SU-DHL-6 (cell line): ENCODE measurements around the gene CAMK1D.

Source experiments
- H2AFZ ChIP-seq: fragments of 200-600 bp; sonication (generic); 2 replicates; pipeline ENCODE4 v1.6.1; 2014; ENCODE audit warnings: low read depth, mild to moderate bottlenecking, moderate library complexity, mixed read lengths, antibody characterized with exemption, low read length; ENCODE audit not compliant: severe bottlenecking
- H3F3A ChIP-seq: fragments of 200-600 bp; shearing (Covaris generic); 2 replicates; pipeline ENCODE4 v1.6.0; 2016; ENCODE audit warnings: antibody characterized with exemption, mild to moderate bottlenecking; ENCODE audit not compliant: insufficient read depth
- H3K27ac ChIP-seq: fragments of 200-600 bp; sonication (generic); 2 replicates; pipeline ENCODE4 v1.5.1; 2016; ENCODE audit warnings: low read depth, mild to moderate bottlenecking, low read length, moderate library complexity, mixed read lengths
- H3K27me3 ChIP-seq: fragments of 200-600 bp; sonication (generic), shearing (Covaris generic); 2 replicates; pipeline ENCODE4 v1.6.0; 2014; ENCODE audit warnings: mild to moderate bottlenecking, low read length
- H3K36me3 ChIP-seq: fragments of 200-600 bp; sonication (generic); 2 replicates; pipeline ENCODE4 v1.6.1; 2014; ENCODE audit warnings: mild to moderate bottlenecking, low read length, mixed read lengths
- H3K4me2 ChIP-seq: fragments of 300-600, 200-600 bp; shearing (Covaris generic), sonication (generic); 2 replicates; pipeline ENCODE4 v1.6.0; 2014; ENCODE audit warnings: low read length, low read depth, mild to moderate bottlenecking; ENCODE audit not compliant: poor library complexity, severe bottlenecking
- H3K4me3 ChIP-seq: fragments of 200-600 bp; sonication (generic); 2 replicates; pipeline ENCODE4 v1.5.1; 2014; ENCODE audit warnings: antibody characterized with exemption, low read length, mild to moderate bottlenecking, mixed read lengths; ENCODE audit not compliant: insufficient read depth, poor library complexity, severe bottlenecking
- H3K79me2 ChIP-seq: fragments of 200-600 bp; sonication (generic); 2 replicates; pipeline ENCODE4 v1.6.1; 2014; ENCODE audit warnings: mild to moderate bottlenecking, low read length, moderate library complexity; ENCODE audit not compliant: insufficient read depth
- H3K9ac ChIP-seq: fragments of 200-600 bp; sonication (generic); 2 replicates; pipeline ENCODE4 v1.7.0; 2014; ENCODE audit warnings: mild to moderate bottlenecking, low read length
- H3K9me2 ChIP-seq: fragments of 200-600 bp; sonication (generic); replicated peaks from 2 replicates; pipeline ENCODE4 v1.6.1; 2014; ENCODE audit warnings: low read length; ENCODE audit not compliant: insufficient read depth
- H3K9me3 ChIP-seq: fragments of 200-600 bp; sonication (generic); 2 replicates; pipeline ENCODE4 v1.6.1; 2014; ENCODE audit warnings: low read length, mixed read lengths; ENCODE audit not compliant: insufficient read depth
- H4K20me1 ChIP-seq: fragments of 200-600 bp; sonication (generic); 2 replicates; pipeline ENCODE4 v1.6.1; 2014; ENCODE audit warnings: low read depth, mild to moderate bottlenecking, antibody characterized with exemption, low read length, moderate library complexity, mixed read lengths
- EZH2phosphoT487 ChIP-seq: fragments of 200-600 bp; sonication (generic), shearing (Covaris generic); conservative IDR thresholded peaks from 2 replicates; pipeline ENCODE4 v1.6.1; 2018; ENCODE audit warnings: mild to moderate bottlenecking, antibody characterized with exemption, low read length, moderate library complexity, mixed read lengths
- TF ChIP-seq, protein P1 (sequence below): fragments of 200-600 bp; sonication (generic); IDR thresholded peaks from one replicate; pipeline ENCODE4 v1.5.1; 2017; ENCODE audit warnings: antibody characterized with exemption, mild to moderate bottlenecking, low read length, moderate library complexity; ENCODE audit not compliant: insufficient read depth, poor library complexity, severe bottlenecking

Gene CAMK1D

DNA sequence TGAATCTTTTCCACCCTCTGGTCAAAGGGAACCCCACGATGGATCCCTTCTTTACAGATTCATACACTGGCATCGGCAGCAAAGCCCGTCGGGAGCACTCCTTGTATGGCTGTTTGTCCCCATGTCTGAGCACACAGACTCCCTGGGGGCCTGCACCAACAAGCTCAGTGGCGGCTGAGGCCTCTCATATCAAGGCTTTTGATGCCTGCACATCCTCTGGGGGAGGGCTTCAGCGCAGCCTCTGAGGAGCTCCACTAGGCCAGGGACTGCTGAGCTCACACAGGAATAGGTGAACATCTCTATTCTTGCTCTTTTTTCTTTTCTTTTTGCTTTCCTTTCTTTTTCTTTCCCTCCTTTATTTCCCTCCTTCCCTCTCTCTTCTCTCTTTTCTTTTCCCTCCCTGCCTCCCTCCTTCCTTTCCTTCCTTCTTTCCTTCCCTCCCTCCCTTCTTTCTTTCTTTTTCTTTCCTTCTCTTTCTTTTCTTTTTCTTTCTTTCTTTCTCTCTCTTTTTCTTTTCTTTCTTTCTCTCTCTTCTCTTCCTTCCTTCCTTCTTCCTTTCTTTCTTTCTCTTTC lies 477.5 kb downstream of the CAMK1D start:
- Histone ChIP-seq H2AFZ (no peak overlapping the region), H3K27ac (no peak overlapping the region), H3K9me2 (no peaks in the 10 kb centered on the region), H3K4me3 (no peak overlapping the region), H3K36me3 (peaks cover 4% of the 10 kb centered on the region; the same call in 1 of the 2 replicates), H3K9me3 (no peaks in the 10 kb centered on the region), H3K27me3 (no peaks in the 10 kb centered on the region), H3K4me2 (no peak overlapping the region), H3K79me2 (no peaks in the 10 kb centered on the region), H4K20me1 (no peaks in the 10 kb centered on the region), H3F3A (no peaks in the 10 kb centered on the region), H3K9ac (no peak overlapping the region)
- no peak for TF ChIP-seq EZH2phosphoT487
- TF ChIP-seq, protein P1, sequence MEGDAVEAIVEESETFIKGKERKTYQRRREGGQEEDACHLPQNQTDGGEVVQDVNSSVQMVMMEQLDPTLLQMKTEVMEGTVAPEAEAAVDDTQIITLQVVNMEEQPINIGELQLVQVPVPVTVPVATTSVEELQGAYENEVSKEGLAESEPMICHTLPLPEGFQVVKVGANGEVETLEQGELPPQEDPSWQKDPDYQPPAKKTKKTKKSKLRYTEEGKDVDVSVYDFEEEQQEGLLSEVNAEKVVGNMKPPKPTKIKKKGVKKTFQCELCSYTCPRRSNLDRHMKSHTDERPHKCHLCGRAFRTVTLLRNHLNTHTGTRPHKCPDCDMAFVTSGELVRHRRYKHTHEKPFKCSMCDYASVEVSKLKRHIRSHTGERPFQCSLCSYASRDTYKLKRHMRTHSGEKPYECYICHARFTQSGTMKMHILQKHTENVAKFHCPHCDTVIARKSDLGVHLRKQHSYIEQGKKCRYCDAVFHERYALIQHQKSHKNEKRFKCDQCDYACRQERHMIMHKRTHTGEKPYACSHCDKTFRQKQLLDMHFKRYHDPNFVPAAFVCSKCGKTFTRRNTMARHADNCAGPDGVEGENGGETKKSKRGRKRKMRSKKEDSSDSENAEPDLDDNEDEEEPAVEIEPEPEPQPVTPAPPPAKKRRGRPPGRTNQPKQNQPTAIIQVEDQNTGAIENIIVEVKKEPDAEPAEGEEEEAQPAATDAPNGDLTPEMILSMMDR = no peak

DNA sequence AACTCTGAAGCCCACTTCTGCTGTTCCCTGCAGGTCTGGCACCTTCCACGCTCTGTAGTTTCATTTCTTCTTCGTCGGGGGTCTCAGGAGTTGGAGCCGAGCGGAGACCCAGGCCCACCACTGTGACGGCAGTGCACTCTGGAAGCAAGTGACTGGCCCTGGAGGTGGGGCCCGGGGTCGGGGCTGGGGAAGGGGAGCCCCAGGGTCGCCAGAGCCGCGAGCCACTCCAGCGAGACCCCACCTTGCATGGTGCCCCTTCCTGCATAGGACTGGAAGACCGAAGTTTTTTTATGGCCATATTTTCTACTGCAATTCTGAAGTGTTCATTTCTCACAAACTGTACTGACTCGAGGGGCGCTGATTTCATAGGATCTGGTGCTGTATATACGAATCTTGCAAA lies 479.4 kb downstream of the CAMK1D start:
- TF ChIP-seq, protein P1 = no peak
- TF ChIP-seq EZH2phosphoT487 = no peak
- Histone ChIP-seq H4K20me1 (no peaks in the 10 kb centered on the region), H3K4me3 (no peak overlapping the region), H3K4me2 (no peak overlapping the region), H3K9ac (no peak overlapping the region), H3K79me2 (no peaks in the 10 kb centered on the region), H3K27ac (no peak overlapping the region), H3K27me3 (no peaks in the 10 kb centered on the region), H3K36me3 (peaks cover 4% of the 10 kb centered on the region; the same call in 1 of the 2 replicates), H2AFZ (no peak overlapping the region), H3K9me3 (no peaks in the 10 kb centered on the region), H3K9me2 (no peaks in the 10 kb centered on the region), H3F3A (no peaks in the 10 kb centered on the region)

DNA sequence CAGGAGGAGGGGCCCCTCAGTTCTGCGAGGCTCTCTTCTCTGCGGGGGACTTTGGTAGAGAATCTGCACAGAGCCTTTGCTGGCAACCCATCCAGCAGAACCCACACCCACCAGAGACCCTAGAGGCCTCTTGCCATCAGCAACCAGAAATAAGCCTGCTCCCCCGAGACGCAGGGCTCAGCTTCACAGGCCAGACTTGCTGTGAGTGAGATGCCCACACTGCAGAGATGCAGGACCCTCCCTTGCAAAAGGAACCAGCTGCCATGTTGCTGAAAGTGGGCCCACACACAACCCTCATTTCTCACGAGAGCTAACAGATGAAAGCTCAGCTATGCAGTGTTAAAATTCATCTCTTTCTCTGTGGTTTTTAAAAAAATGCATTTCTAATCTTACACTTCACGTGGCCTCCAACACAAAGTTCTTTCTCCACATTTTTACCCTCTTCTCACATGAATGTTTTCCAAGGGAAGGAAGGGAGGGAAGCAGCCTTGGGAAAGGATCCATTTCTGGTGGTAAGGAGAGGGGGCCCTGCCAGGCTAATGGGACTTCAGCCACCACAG lies 480.6 kb downstream of the CAMK1D start:
- H3K4me3 ChIP-seq = no peak overlapping the region
- peaks cover 4% of the 10 kb centered on the region; the same call in 1 of the 2 replicates for H3K36me3 ChIP-seq
- H3K79me2 ChIP-seq = no peaks in the 10 kb centered on the region
- no peaks in the 10 kb centered on the region for H3K9me3 ChIP-seq
- TF ChIP-seq, protein P1 = no peak
- TF ChIP-seq EZH2phosphoT487 = no peak
- H3K9me2 ChIP-seq = no peaks in the 10 kb centered on the region
- no peaks in the 10 kb centered on the region for H4K20me1 ChIP-seq
- H3K27me3 ChIP-seq = no peaks in the 10 kb centered on the region
- H3K4me2 ChIP-seq = no peak overlapping the region
- no peak overlapping the region for H3K27ac ChIP-seq
- no peak overlapping the region for H3K9ac ChIP-seq
- no peak overlapping the region for H2AFZ ChIP-seq
- H3F3A ChIP-seq = no peaks in the 10 kb centered on the region
